ENCODE results near the gene KIRREL3. TPM values are rescaled to one million over a fixed set of nuclear protein-coding genes. Genes with fewer than 3 reads are reported as not detected.

KIRREL3 gene
- polyA plus RNA-seq, 1 donor (not counting 4 experiments of a cell fraction or from before 2014, with no cell fraction given), result 0.04 TPM

GRCh38 chr11:126634963-126635362 is 365.6 kb downstream of the KIRREL3 start:
- H3K79me2 ChIP-seq (ENCODE audit: control insufficient read depth, insufficient read depth, low read length), result no peaks in the 10 kb centered on the region
- TF ChIP-seq CTCF (optimal IDR thresholded peaks at IDR 0.05 in 1 of 3, IDR thresholded peaks at IDR 0.05 in 1 of 3, conservative IDR thresholded peaks at IDR 0.05 in 1 of 3; ENCODE audit: extremely low read depth in 1 of 3, insufficient read depth in 2 of 3, low read length in 3 of 3) (no peak), EZH2 (IDR thresholded peaks at IDR 0.05; ENCODE audit: low read length) (no peak)
- no peaks in the 10 kb centered on the region for H3K27me3 ChIP-seq (ENCODE audit: control insufficient read depth, extremely low read depth, insufficient read depth, low read length)
- no peak overlapping the region for H3K9ac ChIP-seq (ENCODE audit: control insufficient read depth, extremely low read depth, insufficient read depth, low read length)
- no peak overlapping the region for H3K27ac ChIP-seq (ENCODE audit: control insufficient read depth, insufficient read depth, low read length)
- dilution Hi-C loops (cut with MboI; ENCODE audit: extremely low pct_ligation_motif_present, low sequenced_read_pairs), result no loop called here
- FAIRE-seq (no peak), DNase-seq (ENCODE audit: low read depth, low spot score) (no peak)
- no peak overlapping the region for H2AFZ ChIP-seq (ENCODE audit: control insufficient read depth, low read length)
- H3K4me3 ChIP-seq (ENCODE audit: control insufficient read depth in 2 of 3, extremely low read depth in 1 of 3, insufficient read depth in 2 of 3, low read depth in 1 of 3, low read length in 3 of 3), result no peak overlapping the region
- H3K9me1 ChIP-seq (ENCODE audit: control insufficient read depth, extremely low read depth, insufficient read depth, low read length), result no peaks in the 10 kb centered on the region
- H4K20me1 ChIP-seq (ENCODE audit: control insufficient read depth, extremely low read depth, insufficient read depth, low read length), result no peaks in the 10 kb centered on the region
- no peak overlapping the region for H3K4me2 ChIP-seq (ENCODE audit: control insufficient read depth, extremely low read depth, insufficient read depth, low read depth, low read length)
- peaks cover 7% of the 10 kb centered on the region for H3K4me1 ChIP-seq (ENCODE audit: control insufficient read depth, extremely low read depth, insufficient read depth, low read length)
- no peaks in the 10 kb centered on the region for H3K9me3 ChIP-seq (ENCODE audit: control insufficient read depth, low read depth, low read length)
- H3K36me3 ChIP-seq (ENCODE audit: control insufficient read depth in 2 of 2, extremely low read depth in 1 of 2, insufficient read depth in 2 of 2, low read length in 2 of 2), result no peaks in the 10 kb centered on the region

- Histone ChIP-seq H4K20me1 (ENCODE audit: control insufficient read depth, extremely low read depth, insufficient read depth, low read length) (no peaks in the 10 kb centered on the region), H3K9me3 (ENCODE audit: control insufficient read depth, low read depth, low read length) (no peaks in the 10 kb centered on the region), H2AFZ (ENCODE audit: control insufficient read depth, low read length) (no peak overlapping the region), H3K36me3 (ENCODE audit: control insufficient read depth in 2 of 2, extremely low read depth in 1 of 2, insufficient read depth in 2 of 2, low read length in 2 of 2) (no peaks in the 10 kb centered on the region), H3K9me1 (ENCODE audit: control insufficient read depth, extremely low read depth, insufficient read depth, low read length) (no peaks in the 10 kb centered on the region), H3K27ac (ENCODE audit: control insufficient read depth, insufficient read depth, low read length) (no peak overlapping the region), H3K27me3 (ENCODE audit: control insufficient read depth, extremely low read depth, insufficient read depth, low read length) (no peaks in the 10 kb centered on the region), H3K79me2 (ENCODE audit: control insufficient read depth, insufficient read depth, low read length) (no peaks in the 10 kb centered on the region), H3K4me2 (ENCODE audit: control insufficient read depth, extremely low read depth, insufficient read depth, low read depth, low read length) (no peak overlapping the region), H3K4me3 (ENCODE audit: control insufficient read depth in 2 of 3, extremely low read depth in 1 of 3, insufficient read depth in 2 of 3, low read depth in 1 of 3, low read length in 3 of 3) (no peak overlapping the region), H3K9ac (ENCODE audit: control insufficient read depth, extremely low read depth, insufficient read depth, low read length) (no peak overlapping the region), H3K4me1 (ENCODE audit: control insufficient read depth, extremely low read depth, insufficient read depth, low read length) (peaks cover 7% of the 10 kb centered on the region)
- DNase-seq (ENCODE audit: low read depth, low spot score) (no peak), FAIRE-seq (no peak)
- TF ChIP-seq CTCF (optimal IDR thresholded peaks at IDR 0.05 in 1 of 3, IDR thresholded peaks at IDR 0.05 in 1 of 3, conservative IDR thresholded peaks at IDR 0.05 in 1 of 3; ENCODE audit: extremely low read depth in 1 of 3, insufficient read depth in 2 of 3, low read length in 3 of 3), result no peak
- no peak for TF ChIP-seq EZH2 (IDR thresholded peaks at IDR 0.05; ENCODE audit: low read length)
- dilution Hi-C loops (cut with MboI; ENCODE audit: extremely low pct_ligation_motif_present, low sequenced_read_pairs), result no loop called here
Measured at GRCh38 chr11:126633330-126633729, 367.2 kb downstream of the KIRREL3 start.
